Liver (tissue), 9 donors: ENCODE results near the gene SLC35D3. TPM values are rescaled to one million over a fixed set of nuclear protein-coding genes. Genes with fewer than 3 reads are reported as not detected.

Experiments
- DNase-seq: peaks from one replicate; pipeline ENCODE4 v3.0.0-alpha.2; 2017; ENCODE audit warnings: low spot score
- H3K27ac ChIP-seq, 2 donors: one replicate each; pipeline ENCODE4 v1.7.0; 2013; ENCODE audit warnings: inconsistent platforms in 2 of 2, low read length in 2 of 2, control low read depth in 1 of 2, low read depth in 1 of 2, mild to moderate bottlenecking in 1 of 2
- H3K27me3 ChIP-seq, 4 donors: one replicate each; pipeline versions ENCODE4 v1.6.1 to v1.7.0; 2013; ENCODE audit warnings: low read length in 3 of 4, inconsistent platforms in 1 of 4, mild to moderate bottlenecking in 1 of 4, moderate library complexity in 1 of 4; ENCODE audit not compliant: control insufficient read depth in 4 of 4, insufficient read depth in 4 of 4
- H3K36me3 ChIP-seq, 4 donors: one replicate each; pipeline versions ENCODE4 v1.6.1 to v1.7.0; 2013; ENCODE audit warnings: low read length in 3 of 4, mild to moderate bottlenecking in 3 of 4, low read depth in 1 of 4, moderate library complexity in 1 of 4; ENCODE audit not compliant: control insufficient read depth in 4 of 4, insufficient read depth in 3 of 4
- H3K4me1 ChIP-seq, 4 donors: one replicate each; pipeline versions ENCODE4 v1.6.1 to v1.7.0; 2013; ENCODE audit warnings: low read length in 3 of 4, mild to moderate bottlenecking in 3 of 4, moderate library complexity in 1 of 4; ENCODE audit not compliant: control insufficient read depth in 4 of 4, insufficient read depth in 4 of 4
- H3K4me3 ChIP-seq, 3 donors: one replicate each; pipeline versions ENCODE4 v1.6.1 to v1.7.0; 2013; ENCODE audit warnings: low read length in 3 of 3, control low read depth in 1 of 3, low read depth in 1 of 3, mild to moderate bottlenecking in 1 of 3
- H3K9ac ChIP-seq, 2 donors: one replicate each; pipeline ENCODE4 v1.7.0; 2013; ENCODE audit warnings: low read length in 2 of 2, mild to moderate bottlenecking in 2 of 2, moderate library complexity in 2 of 2, control low read depth in 1 of 2, low read depth in 1 of 2
- H3K9me3 ChIP-seq, 4 donors: one replicate each; pipeline versions ENCODE4 v1.6.1 to v1.7.0; 2013; ENCODE audit warnings: low read length in 3 of 4; ENCODE audit not compliant: control insufficient read depth in 4 of 4
- EGR1 ChIP-seq, 2 donors: IDR thresholded peaks; 2 replicates each; pipeline ENCODE4 v1.6.1; 2016 to 2018; ENCODE audit warnings: antibody characterized with exemption in 2 of 2, low read depth in 2 of 2
- FOXA1 ChIP-seq: IDR thresholded peaks from 2 replicates; pipeline ENCODE4 v1.6.1; 2016; ENCODE audit warnings: antibody characterized with exemption
- FOXA2 ChIP-seq: IDR thresholded peaks from 2 replicates; pipeline ENCODE4 v1.6.1; 2016; ENCODE audit warnings: antibody characterized with exemption
- GABPA ChIP-seq, 2 donors: IDR thresholded peaks in 1 of 2; conservative IDR thresholded peaks in 1 of 2; 2 replicates each; pipeline ENCODE4 v1.6.1; 2016; ENCODE audit warnings: antibody characterized with exemption in 2 of 2, mild to moderate bottlenecking in 1 of 2, moderate library complexity in 1 of 2
- HNF4A ChIP-seq, 2 donors: conservative IDR thresholded peaks; 2 replicates each; pipeline ENCODE4 v1.6.1; 2016; ENCODE audit warnings: antibody characterized with exemption in 2 of 2, mild to moderate bottlenecking in 2 of 2
- HNF4G ChIP-seq: IDR thresholded peaks from 2 replicates; pipeline ENCODE4 v1.6.1; 2016; ENCODE audit warnings: antibody characterized with exemption
- JUND ChIP-seq, 2 donors: IDR thresholded peaks; 2 replicates each; pipeline ENCODE4 v1.6.1; 2016; ENCODE audit warnings: antibody characterized with exemption in 2 of 2
- NR2F2 ChIP-seq: IDR thresholded peaks from 2 replicates; pipeline ENCODE4 v1.6.1; 2016; ENCODE audit warnings: antibody characterized with exemption
- RAD21 ChIP-seq, 2 donors: IDR thresholded peaks; 2 replicates each; pipeline ENCODE4 v1.6.1; 2016; ENCODE audit warnings: antibody characterized with exemption in 2 of 2, mild to moderate bottlenecking in 2 of 2
- RXRA ChIP-seq, 2 donors: IDR thresholded peaks; 2 replicates each; pipeline ENCODE4 v1.6.1; 2017 to 2018; ENCODE audit warnings: antibody characterized with exemption in 2 of 2, mild to moderate bottlenecking in 1 of 2
- TAF1 ChIP-seq: conservative IDR thresholded peaks from 2 replicates; pipeline ENCODE4 v1.6.1; 2016; ENCODE audit warnings: antibody characterized with exemption, mild to moderate bottlenecking
- YY1 ChIP-seq: IDR thresholded peaks from 2 replicates; pipeline ENCODE4 v1.6.1; 2016; ENCODE audit warnings: antibody characterized with exemption, mild to moderate bottlenecking
- WGBS: extraction: QIAGEN DNeasy Blood & Tissue Kit; methylation state at CpG from one replicate; pipeline ENCODE4 v1.1.7; 2013; 5-methylcytosine and 5-hydroxymethylcytosine counted together
- polyA plus RNA-seq, 2 donors: library from polyadenylated mRNA; stranded (reverse) in 1 of 2; unstranded in 1 of 2; fragments of 200-250 nt in 1 of 2; fragments of >200 nt in 1 of 2; fragmentation: Nextera tagmentation in 1 of 2; extraction: Ambion mirVana in 1 of 2; gene quantifications; one replicate each; pipeline versions ENCODE4 v1.2.1 to v1.2.3, GENCODE V29; 2013 to 2015
- total RNA-seq, 2 donors: library from RNA; depleted of rRNA; stranded (reverse); fragments of >200 nt; gene quantifications; one replicate each; pipeline ENCODE4 v1.2.3, GENCODE V29; 2014
- TF ChIP-seq, protein P1 (sequence below): IDR thresholded peaks from 2 replicates; pipeline ENCODE4 v1.6.1; 2016; ENCODE audit warnings: antibody characterized with exemption
- TF ChIP-seq, protein P2 (sequence below): IDR thresholded peaks from 2 replicates; pipeline ENCODE4 v1.6.1; 2016; ENCODE audit warnings: antibody characterized with exemption
- TF ChIP-seq, protein P3 (sequence below): fragments of 150-350 bp; IDR thresholded peaks from 2 replicates; pipeline ENCODE4 v1.5.1; 2017; ENCODE audit warnings: improper control_type of control experiment, low read depth, low read length; ENCODE audit not compliant: missing input control
- TF ChIP-seq, protein P4 (sequence below): IDR thresholded peaks from 2 replicates; pipeline ENCODE4 v1.6.1; 2016; ENCODE audit warnings: antibody characterized with exemption
- TF ChIP-seq, protein P5 (sequence below): IDR thresholded peaks from 2 replicates; pipeline ENCODE4 v1.6.1; 2016; ENCODE audit warnings: antibody characterized with exemption, mild to moderate bottlenecking
- donor health status: healthy.
- donor health status: healthy.
- donor health status: healthy.
- donor health status: healthy.
- donor health status: healthy.

SLC35D3 gene
- total and polyA plus RNA-seq, 4 donors, result 0.56 TPM; not detected in 3

DNA sequence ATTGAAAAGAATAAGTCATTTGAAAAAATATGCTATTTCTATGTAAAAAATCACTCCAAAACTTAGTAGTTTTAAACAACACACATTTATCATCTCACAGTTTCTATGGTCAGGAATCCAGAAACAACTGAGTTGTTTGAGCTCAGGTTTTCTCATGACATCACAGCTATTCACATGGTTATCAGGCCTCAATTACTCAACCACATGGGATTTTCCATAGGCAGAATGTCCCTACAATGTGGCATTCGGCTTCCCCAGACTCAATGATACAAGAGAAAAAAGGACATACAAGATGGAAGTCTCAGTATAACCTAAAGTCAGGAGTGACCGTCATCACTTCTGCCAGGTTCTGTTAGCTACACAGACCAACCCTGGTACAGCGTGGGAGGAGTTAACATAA is 3.4 kb upstream of the SLC35D3 start:
- no peaks in the 10 kb centered on the region for H3K36me3 ChIP-seq
- H3K4me3 ChIP-seq, result no peak overlapping the region
- TF ChIP-seq YY1, result no peak
- TF ChIP-seq, protein P1, sequence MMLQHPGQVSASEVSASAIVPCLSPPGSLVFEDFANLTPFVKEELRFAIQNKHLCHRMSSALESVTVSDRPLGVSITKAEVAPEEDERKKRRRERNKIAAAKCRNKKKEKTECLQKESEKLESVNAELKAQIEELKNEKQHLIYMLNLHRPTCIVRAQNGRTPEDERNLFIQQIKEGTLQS, result no peak
- TF ChIP-seq, protein P2, sequence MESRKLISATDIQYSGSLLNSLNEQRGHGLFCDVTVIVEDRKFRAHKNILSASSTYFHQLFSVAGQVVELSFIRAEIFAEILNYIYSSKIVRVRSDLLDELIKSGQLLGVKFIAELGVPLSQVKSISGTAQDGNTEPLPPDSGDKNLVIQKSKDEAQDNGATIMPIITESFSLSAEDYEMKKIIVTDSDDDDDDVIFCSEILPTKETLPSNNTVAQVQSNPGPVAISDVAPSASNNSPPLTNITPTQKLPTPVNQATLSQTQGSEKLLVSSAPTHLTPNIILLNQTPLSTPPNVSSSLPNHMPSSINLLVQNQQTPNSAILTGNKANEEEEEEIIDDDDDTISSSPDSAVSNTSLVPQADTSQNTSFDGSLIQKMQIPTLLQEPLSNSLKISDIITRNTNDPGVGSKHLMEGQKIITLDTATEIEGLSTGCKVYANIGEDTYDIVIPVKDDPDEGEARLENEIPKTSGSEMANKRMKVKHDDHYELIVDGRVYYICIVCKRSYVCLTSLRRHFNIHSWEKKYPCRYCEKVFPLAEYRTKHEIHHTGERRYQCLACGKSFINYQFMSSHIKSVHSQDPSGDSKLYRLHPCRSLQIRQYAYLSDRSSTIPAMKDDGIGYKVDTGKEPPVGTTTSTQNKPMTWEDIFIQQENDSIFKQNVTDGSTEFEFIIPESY, result no peak
- TF ChIP-seq GABPA (IDR thresholded peaks at IDR 0.05 in 1 of 2, conservative IDR thresholded peaks at IDR 0.05 in 1 of 2), result no peak
- TF ChIP-seq FOXA1, result no peak
- no peak for TF ChIP-seq RAD21 (IDR thresholded peaks at IDR 0.05)
- no peak for TF ChIP-seq NR2F2
- TF ChIP-seq HNF4A (conservative IDR thresholded peaks at IDR 0.05), result no peak
- no peak for TF ChIP-seq JUND (IDR thresholded peaks at IDR 0.05)
- TF ChIP-seq RXRA (IDR thresholded peaks at IDR 0.05), result no peak
- TF ChIP-seq TAF1, result no peak
- TF ChIP-seq, protein P3, sequence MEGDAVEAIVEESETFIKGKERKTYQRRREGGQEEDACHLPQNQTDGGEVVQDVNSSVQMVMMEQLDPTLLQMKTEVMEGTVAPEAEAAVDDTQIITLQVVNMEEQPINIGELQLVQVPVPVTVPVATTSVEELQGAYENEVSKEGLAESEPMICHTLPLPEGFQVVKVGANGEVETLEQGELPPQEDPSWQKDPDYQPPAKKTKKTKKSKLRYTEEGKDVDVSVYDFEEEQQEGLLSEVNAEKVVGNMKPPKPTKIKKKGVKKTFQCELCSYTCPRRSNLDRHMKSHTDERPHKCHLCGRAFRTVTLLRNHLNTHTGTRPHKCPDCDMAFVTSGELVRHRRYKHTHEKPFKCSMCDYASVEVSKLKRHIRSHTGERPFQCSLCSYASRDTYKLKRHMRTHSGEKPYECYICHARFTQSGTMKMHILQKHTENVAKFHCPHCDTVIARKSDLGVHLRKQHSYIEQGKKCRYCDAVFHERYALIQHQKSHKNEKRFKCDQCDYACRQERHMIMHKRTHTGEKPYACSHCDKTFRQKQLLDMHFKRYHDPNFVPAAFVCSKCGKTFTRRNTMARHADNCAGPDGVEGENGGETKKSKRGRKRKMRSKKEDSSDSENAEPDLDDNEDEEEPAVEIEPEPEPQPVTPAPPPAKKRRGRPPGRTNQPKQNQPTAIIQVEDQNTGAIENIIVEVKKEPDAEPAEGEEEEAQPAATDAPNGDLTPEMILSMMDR, result no peak
- TF ChIP-seq, protein P4, sequence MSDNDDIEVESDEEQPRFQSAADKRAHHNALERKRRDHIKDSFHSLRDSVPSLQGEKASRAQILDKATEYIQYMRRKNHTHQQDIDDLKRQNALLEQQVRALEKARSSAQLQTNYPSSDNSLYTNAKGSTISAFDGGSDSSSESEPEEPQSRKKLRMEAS, result no peak
- no peak for DNase-seq
- H3K27me3 ChIP-seq, result peaks cover 0 to 12% (median 7%) of the 10 kb centered on the region in 4 donors
- H3K9ac ChIP-seq, result no peak overlapping the region
- H3K27ac ChIP-seq, result no peak overlapping the region
- no peaks in the 10 kb centered on the region for H3K9me3 ChIP-seq
- WGBS, result 79% methylated on average over 3 of the region's 3 CpGs
- H3K4me1 ChIP-seq, result peaks cover 25 to 30% (median 25%) of the 10 kb centered on the region in 4 donors

DNA sequence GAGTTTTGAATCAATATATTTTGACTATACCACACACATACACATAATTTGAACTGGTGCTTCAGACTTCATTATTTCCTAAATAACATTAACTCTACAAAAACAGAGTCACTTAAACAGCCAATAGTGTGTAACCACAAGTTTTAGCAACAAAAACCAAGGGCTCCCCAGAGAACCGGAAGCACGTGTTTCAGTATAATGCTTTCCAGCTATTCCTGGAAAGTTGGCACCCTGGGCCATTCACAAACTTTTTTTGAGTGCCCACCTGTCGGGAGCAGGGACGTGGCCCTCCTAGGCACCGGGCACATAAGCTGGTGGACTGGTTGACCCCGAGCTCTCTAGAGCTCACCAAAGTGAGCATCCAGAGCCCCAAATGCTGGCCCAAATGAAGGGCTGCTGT is 1.9 kb upstream of the SLC35D3 start:
- Histone ChIP-seq H3K4me3 (no peak overlapping the region), H3K27me3 (peaks cover 0 to 15% (median 9%) of the 10 kb centered on the region in 4 donors)
- 36% methylated on average over 6 of the region's 6 CpGs for WGBS

DNA sequence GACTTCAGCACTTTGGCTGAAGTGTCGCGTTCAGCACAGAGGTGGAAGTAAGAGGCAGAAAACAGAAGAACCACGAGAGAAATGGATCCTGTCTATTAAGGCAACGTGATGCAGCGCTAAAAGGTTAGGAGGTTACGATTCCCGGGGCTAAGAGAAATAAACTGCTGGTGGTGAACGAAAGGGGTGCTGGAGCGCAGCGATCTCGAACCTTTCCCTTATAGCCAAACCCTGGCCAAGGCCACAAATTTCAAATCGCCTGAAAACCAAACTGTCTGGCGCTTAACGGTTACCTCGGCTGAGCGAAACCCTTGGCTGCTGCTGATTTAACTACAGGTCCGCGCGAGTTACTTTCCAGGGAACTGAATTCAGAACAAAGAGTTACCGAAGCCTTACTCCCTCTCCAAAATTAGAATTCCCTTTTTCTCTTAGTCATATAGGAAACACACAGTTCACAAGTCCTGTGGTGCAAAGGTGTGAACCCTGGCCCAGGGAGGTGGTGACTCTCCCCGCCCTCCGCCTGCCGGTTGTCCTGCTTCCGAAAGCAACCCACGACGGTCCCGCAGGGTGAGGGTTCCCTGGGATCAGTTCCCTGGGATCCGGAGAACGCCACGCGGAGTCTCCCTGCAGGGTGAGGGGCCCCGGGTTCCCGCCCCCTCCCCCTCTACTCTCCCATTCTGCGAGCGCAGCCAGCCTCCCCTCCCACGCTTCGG is 1.3 kb upstream of the SLC35D3 start:
- 5% methylated on average over 37 of the region's 37 CpGs for WGBS
- Histone ChIP-seq H3K4me3 (peak overlapping the region; percentile 23 to 56 (median 34)), H3K9me3 (no peaks in the 10 kb centered on the region), H3K27me3 (peaks cover 0 to 15% (median 9%) of the 10 kb centered on the region in 4 donors), H3K36me3 (no peaks in the 10 kb centered on the region), H3K9ac (no peak overlapping the region), H3K27ac (no peak overlapping the region), H3K4me1 (peaks cover 25 to 30% (median 25%) of the 10 kb centered on the region in 4 donors)
- DNase-seq, result no peak
- TF ChIP-seq, protein P5, sequence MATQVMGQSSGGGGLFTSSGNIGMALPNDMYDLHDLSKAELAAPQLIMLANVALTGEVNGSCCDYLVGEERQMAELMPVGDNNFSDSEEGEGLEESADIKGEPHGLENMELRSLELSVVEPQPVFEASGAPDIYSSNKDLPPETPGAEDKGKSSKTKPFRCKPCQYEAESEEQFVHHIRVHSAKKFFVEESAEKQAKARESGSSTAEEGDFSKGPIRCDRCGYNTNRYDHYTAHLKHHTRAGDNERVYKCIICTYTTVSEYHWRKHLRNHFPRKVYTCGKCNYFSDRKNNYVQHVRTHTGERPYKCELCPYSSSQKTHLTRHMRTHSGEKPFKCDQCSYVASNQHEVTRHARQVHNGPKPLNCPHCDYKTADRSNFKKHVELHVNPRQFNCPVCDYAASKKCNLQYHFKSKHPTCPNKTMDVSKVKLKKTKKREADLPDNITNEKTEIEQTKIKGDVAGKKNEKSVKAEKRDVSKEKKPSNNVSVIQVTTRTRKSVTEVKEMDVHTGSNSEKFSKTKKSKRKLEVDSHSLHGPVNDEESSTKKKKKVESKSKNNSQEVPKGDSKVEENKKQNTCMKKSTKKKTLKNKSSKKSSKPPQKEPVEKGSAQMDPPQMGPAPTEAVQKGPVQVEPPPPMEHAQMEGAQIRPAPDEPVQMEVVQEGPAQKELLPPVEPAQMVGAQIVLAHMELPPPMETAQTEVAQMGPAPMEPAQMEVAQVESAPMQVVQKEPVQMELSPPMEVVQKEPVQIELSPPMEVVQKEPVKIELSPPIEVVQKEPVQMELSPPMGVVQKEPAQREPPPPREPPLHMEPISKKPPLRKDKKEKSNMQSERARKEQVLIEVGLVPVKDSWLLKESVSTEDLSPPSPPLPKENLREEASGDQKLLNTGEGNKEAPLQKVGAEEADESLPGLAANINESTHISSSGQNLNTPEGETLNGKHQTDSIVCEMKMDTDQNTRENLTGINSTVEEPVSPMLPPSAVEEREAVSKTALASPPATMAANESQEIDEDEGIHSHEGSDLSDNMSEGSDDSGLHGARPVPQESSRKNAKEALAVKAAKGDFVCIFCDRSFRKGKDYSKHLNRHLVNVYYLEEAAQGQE, result no peak
- TF ChIP-seq NR2F2, result no peak
- no peak for TF ChIP-seq EGR1 (IDR thresholded peaks at IDR 0.05; ENCODE audit: low read depth in 2 of 2)
- TF ChIP-seq, protein P4, result no peak
- no peak for TF ChIP-seq FOXA2
- TF ChIP-seq GABPA (IDR thresholded peaks at IDR 0.05 in 1 of 2, conservative IDR thresholded peaks at IDR 0.05 in 1 of 2), result no peak
- no peak for TF ChIP-seq TAF1
- TF ChIP-seq HNF4G, result no peak

More for the DNA sequence above, 1.9 kb upstream of the SLC35D3 start:
- H3K36me3 ChIP-seq, result no peaks in the 10 kb centered on the region
- TF ChIP-seq FOXA2, result no peak
- no peak for DNase-seq
- no peak overlapping the region for H3K27ac ChIP-seq
- H3K9me3 ChIP-seq, result no peaks in the 10 kb centered on the region
- peaks cover 25 to 30% (median 25%) of the 10 kb centered on the region in 4 donors for H3K4me1 ChIP-seq
- H3K9ac ChIP-seq, result no peak overlapping the region
